ENCODE data around the gene GAS7.
"Not testable (repeated sequence)": the region's sequence is repeated elsewhere in the genome, so short reads cannot be mapped to it uniquely, and the experiment has no call there.

Gene GAS7

DNA sequence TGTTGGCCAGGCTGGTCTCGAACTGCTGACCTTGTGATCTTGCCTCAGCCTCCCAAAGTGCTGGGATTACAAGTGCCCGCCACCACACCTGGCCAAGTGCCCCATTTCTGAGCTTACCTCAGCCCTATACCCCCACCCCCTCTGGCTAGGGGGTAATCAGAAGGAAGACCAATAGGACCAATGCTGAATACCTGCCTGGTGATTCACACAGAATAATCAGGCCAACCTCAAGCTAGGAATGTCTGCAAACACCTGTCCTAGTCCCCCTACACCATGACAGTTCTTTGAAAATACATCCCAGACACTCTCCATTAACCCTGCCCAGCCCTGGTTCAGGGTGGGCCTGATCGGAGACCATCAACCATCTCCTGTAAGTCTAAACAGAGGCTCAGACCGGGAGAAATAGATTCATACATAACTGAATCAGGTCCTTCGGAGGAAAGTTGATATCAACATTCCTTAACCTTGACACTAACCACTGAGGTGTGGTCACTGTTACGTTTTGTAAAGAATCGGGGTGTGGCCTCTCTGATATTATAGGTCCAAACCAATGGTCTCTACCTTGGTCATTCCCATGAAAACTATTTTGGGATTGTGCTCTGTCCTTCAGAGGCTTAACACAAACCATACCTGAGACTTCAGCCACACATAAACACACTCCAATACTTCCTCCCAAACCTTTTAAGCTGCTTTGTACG lies 130.8 kb downstream of the GAS7 start:
- no peak for DNase-seq

GRCh38 chr17:10064536-10064935 lies 133.9 kb downstream of the GAS7 start:
- DNase-seq, result no peak

- peak; percentile 63 for DNase-seq
Measured at GRCh38 chr17:10063730-10064241, 134.6 kb downstream of the GAS7 start.

GRCh38 chr17:10062691-10063385 lies 135.6 kb downstream of the GAS7 start:
- peak; percentile 28 for DNase-seq

- no peak for DNase-seq
Measured at GRCh38 chr17:10061111-10061845, 137.1 kb downstream of the GAS7 start.

- DNase-seq, result no peak
Measured at GRCh38 chr17:10060526-10060925, 137.9 kb downstream of the GAS7 start.

DNA sequence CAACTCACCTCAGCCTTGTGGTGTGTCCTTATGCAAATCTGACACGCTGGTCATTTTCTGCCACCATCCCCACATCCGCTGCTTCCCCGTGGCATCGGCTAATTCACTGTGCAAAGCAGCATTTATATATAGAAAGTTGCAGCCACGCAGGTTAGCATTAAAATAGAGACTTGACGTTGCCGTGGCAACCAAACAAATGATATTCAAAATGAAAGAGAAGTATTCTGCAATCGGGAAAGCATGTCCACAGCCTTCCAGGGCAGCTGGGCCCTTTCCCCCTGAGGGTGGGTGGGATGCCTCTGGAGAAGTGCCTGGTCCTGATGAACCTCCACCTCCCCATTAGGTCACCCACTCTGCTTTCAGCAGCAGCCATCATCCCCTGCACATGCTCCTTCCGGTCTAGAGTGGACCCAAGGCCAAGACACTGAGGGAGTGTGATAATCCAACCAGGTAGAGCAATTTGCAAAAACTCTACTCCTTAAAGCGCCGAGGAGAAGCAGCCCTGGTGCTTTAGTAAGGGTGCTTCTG lies 138.7 kb downstream of the GAS7 start:
- DNase-seq, result no peak

- no peak for DNase-seq
Measured at GRCh38 chr17:10058921-10059683, 139.3 kb downstream of the GAS7 start.

DNA sequence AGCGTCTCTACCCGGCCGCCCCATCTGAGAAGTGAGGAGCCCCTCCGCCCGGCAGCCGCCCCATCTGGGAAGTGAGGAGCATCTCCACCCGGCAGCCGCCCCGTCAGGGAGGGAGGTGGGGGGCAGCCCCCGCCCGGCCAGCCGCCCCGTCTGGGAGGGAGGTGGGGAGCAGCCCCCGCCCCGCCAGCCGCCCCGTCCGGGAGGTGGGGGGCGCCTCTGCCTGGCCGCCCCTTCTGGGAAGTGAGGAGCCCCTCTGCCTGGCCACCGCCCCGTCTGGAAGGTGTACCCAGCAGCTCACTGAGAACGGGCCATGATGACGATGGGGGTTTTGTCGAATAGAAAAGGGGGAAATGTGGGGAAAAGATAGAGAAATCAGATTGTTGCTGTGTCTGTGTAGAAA lies 140.9 kb downstream of the GAS7 start:
- DNase-seq, result not testable (repeated sequence)

GRCh38 chr17:10055262-10055975 lies 143.0 kb downstream of the GAS7 start:
- DNase-seq, result no peak

DNA sequence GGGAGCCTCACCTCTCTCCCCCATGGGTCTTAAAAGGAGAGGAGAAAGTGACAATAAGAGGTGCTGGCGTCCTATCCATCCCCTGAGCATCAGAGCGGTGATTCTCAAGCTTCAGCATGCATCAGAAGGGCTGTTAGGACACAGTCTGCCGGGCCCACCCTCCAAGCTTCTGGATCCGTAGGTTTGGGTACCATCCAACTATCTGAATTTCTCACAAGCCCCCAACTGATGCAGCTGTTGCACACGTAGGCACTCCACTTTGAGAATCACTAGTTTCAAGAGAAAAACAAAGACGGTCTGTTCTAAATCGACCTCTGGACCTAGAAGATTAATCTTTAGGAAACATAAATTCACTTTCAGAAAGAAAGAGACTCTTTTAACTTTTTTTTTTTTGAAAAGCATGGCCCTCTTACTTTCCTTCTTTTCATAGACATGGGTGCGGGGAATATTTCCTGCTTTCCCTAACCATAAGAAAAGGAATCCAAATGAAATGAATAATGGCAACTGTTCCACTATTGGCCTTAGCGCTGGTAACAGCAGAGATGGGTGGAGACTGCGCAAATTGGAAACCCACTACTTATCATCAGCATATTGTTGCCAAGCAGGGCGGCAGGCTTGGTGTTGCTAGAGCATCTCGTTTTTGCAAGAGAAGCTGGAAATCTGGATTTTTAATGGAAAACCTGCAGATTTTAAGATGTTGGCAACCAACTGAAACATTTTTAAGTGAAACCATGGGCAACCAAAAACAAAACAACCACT lies 144.4 kb downstream of the GAS7 start:
- no peak for DNase-seq

DNA sequence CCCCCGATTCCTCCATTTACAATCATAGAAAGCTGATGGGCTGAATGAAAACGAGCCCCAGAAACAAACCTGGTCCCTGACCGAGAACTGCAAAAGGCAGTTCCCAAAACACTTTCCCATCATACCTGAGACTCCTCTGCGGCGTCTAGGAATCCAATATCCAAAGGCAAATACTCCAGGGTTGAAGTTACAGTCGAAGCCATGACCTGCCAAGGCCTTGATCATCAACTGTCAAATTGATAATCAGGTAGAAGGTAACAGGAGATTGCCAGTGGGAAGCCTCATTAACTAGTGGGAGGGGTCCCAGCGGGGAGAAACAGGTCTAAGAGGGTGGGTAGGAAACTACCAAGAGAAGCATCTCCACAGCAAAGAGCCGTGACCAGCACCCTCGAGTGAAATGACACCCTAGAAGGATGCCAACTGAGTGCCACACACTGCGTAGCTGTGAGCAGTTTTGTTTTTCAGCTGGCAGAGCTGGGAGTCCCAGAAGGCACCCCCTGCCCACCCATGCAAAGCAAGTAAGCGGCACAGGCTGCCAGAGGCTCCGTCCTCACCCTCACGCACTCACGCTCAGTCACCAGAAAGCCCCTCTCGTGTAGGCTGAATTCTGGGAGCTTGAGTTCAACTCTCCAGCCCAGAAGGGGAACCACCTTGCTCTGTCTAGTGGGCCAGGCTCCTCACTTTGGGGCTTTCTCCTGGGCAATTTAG lies 146.1 kb downstream of the GAS7 start:
- DNase-seq, result no peak

- DNase-seq, result no peak
Measured at GRCh38 chr17:10051112-10051511, 147.3 kb downstream of the GAS7 start.

- DNase-seq, result peak; percentile 62
Measured at GRCh38 chr17:10050597-10051101, 147.8 kb downstream of the GAS7 start.

DNA sequence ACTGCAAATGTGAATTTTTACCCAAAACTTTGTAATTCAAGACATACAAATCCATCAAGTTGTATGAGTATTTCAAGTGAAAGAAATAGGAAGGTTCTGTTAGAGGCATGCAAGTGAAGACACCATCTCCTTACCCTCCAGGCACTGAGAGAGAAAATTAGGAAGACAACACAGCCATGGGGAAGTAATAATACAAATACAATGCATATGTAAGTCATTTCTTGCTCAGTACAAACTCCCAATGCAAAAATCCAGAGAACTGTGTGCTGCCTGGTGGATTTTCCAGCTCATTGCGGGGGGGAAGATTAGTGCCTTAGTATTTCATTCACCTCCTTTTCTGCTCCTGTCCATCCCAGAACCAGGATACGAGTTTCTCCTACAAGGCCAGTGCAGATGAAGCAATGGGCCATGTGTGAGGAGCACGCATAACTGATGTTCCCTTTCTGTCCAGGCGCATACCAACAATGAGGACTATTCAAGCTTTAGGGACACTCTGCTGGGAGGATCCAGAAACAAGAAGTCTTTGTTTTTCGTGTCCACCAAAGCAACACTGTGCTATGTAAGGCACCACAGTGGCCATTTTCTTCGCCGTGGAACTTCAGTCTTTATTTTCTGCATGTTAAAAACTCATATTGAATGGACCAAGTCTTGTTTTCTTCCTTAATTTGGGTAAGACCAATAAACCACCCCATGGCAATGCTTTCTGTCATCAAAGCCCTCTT lies 149.6 kb downstream of the GAS7 start:
- no peak for DNase-seq

DNA sequence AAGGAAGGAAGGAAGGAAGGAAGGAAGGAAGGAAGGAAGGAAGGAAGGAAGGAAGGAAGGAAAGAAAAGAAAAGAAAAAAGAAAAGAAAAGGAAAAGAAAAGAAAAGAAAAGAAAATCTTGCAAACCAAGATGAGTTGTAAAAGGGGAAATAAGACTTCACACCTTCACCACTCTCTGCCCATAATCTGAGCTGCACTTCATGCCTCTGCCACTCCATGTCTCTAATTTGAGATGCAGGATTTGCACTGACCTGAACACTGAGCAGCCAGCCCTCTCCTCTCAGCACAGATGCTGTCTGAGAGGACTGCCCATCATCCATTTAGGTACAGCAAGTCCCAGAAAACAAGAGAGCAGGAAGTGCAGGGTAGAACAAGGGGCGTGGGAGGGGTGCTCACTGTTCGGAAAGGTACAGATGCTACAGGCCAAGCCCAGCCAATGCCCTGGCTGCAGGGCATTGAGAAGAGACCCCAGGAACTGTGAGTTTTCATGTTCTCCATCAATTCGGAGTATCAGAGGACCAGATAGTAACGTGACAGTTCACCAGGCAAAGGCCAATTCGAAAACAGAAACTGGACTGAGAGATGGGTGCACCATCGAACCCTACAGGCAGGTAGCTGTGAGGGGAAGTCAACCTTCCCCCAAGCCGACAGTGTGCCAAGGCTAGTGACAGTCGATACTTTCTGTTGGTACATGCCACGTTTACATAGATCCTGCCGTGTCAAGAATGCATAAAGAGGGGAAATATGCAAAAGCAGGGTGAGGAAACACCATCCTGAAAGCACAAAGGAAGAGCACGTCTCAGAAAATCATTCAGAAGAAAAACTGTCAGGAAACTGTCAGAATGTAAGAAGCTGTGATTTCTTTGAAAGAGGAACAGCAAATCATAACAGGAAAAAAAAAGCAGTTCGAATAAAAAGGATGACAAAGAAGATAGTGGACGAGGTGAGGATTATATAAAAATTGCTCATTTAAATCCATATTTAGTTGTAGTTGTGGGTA lies 151.3 kb downstream of the GAS7 start:
- DNase-seq, result no peak

- DNase-seq, result no peak
Measured at GRCh38 chr17:10045871-10046658, 152.3 kb downstream of the GAS7 start.

Data from hematopoietic multipotent progenitor cell treated with erythropoietin and hydrocortisone succinate and interleukin-3 and kit ligand, for 4 days (in vitro differentiated cells).